ENCODE data around the gene KLF7. TPM values are rescaled to one million over a fixed set of nuclear protein-coding genes. Genes with fewer than 3 reads are reported as not detected.

Gene KLF7
- total RNA-seq, 2 experiments from 2014 or later = 24.1 to 29.5 TPM

DNA sequence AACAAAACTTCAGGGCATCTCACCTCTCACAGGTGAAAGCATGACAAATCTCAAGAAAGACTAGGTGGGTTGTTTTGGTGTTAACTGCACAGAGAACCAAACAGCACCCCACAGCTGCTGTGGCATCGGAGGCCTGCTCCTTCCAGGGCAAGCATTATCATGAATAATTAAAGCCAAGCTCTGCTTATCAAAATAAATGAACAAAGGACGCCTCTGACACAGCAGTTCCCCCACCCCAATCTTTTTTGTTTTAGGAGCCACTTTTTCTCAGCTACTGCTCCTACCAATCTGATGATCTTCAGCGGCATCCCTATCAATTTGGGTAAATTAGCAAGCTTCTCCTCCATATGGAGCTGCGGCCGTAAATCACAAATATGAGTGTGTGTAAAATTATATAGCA, 58.6 kb downstream of the KLF7 start:
- ChIA-PET POLR2A (interaction anchor here (0.6 kb wide), 1 partner anchor 9 kb away, joined by 3 read pairs; no protein-coding TSS in a partner anchor), CTCF (no interaction called here)
- H3K27ac Mint-ChIP-seq = no peak overlapping the region
- H3K9me3 Mint-ChIP-seq = no peaks in the 10 kb centered on the region
- no peak for DNase-seq
- intact Hi-C loops (cut with micrococcal nuclease) = no loop called here
- H3K4me1 Mint-ChIP-seq (ENCODE audit: low read depth) = peaks cover 22% of the 10 kb centered on the region
- H3K4me3 Mint-ChIP-seq = no peak overlapping the region
- peaks cover 18% of the 10 kb centered on the region for H3K36me3 Mint-ChIP-seq
- no peaks in the 10 kb centered on the region for H3K27me3 Mint-ChIP-seq

DNA sequence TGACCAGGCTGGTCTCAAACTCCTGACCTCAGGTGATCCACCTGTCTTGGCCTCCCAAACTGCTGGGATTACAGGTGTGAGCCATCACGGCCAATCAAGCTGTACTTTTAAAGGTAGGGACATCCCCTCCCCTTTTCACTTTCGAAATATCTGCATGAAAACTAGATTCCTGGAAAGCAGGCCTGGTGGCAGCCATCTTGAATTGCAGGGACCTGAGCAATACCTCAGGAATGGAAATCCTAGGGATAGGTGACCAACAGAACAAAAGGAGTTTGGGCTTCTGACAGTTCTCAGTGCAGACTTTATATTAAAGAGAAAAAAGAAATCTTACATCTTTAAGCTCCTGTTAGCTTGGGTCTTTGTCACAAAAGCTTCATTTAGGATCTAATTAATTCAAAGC, 62.6 kb downstream of the KLF7 start:
- peaks cover 21% of the 10 kb centered on the region for H3K4me1 Mint-ChIP-seq (ENCODE audit: low read depth)
- H3K4me3 Mint-ChIP-seq = no peak overlapping the region
- H3K36me3 Mint-ChIP-seq = peaks cover 17% of the 10 kb centered on the region
- ChIA-PET CTCF (interaction anchor here (0.7 kb wide), 1 partner anchor 113 kb away, joined by 3 read pairs; no protein-coding TSS in a partner anchor), POLR2A (interaction anchor here (1.1 kb wide), 1 partner anchor 64 kb away, joined by 3 read pairs; no protein-coding TSS in a partner anchor)
- H3K9me3 Mint-ChIP-seq = no peaks in the 10 kb centered on the region
- H3K27ac Mint-ChIP-seq = no peak overlapping the region
- no peaks in the 10 kb centered on the region for H3K27me3 Mint-ChIP-seq
- no peak for DNase-seq
- intact Hi-C loops (cut with micrococcal nuclease) = no loop called here

DNA sequence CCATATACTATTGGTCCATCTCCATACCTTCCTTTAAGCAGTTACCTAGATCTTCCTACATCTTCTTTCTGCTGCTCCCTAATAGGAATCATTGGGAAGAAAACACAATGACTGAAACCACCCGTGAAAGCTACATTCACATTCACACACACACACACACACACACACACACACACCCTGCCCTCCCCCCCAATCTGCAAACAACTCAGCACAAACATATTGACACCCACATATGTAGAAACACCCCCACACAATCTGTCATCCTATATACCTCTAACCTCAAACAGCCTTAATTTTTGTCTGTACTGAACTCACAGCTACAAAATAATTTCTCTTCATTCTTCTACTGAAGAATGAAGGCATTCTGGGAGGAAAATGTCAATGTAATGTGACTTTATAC, 63.8 kb downstream of the KLF7 start:
- intact Hi-C loops (cut with micrococcal nuclease) = no loop called here
- CTCF ChIA-PET = no interaction called here

DNA sequence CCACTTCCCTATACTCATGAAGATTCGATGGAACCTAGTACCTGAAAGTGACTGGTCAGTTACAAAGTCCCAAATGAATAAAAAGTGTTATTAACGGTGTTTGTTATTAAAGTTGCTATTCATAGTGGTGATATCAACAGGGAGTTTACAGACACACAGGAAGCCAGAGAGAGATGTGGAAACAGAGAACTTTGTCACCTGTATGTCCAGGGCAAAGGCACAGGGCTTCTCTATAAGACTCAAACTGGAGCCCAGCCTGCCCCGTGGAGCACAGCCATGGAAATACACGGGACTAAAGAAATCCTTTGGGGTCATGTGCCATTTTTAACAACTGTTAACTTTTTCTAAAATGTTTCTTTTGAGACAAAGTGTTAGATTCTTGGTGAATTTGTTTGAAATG, 68.5 kb downstream of the KLF7 start:
- H3K4me1 Mint-ChIP-seq (ENCODE audit: low read depth) = peaks cover 17% of the 10 kb centered on the region
- no peaks in the 10 kb centered on the region for H3K9me3 Mint-ChIP-seq
- no peak overlapping the region for H3K27ac Mint-ChIP-seq
- peaks cover 8% of the 10 kb centered on the region for H3K36me3 Mint-ChIP-seq
- DNase-seq = no peak
- ChIA-PET CTCF (no interaction called here), POLR2A (no interaction called here)
- intact Hi-C loops (cut with micrococcal nuclease) = no loop called here
- H3K4me3 Mint-ChIP-seq = no peak overlapping the region
- no peaks in the 10 kb centered on the region for H3K27me3 Mint-ChIP-seq

More for the DNA sequence above, 63.8 kb downstream of the KLF7 start:
- POLR2A ChIA-PET = interaction anchor here (1.1 kb wide), 1 partner anchor 65 kb away, joined by 3 read pairs; no protein-coding TSS in a partner anchor
- Mint-ChIP-seq H3K27ac (no peak overlapping the region), H3K9me3 (no peaks in the 10 kb centered on the region), H3K36me3 (peaks cover 11% of the 10 kb centered on the region), H3K27me3 (no peaks in the 10 kb centered on the region), H3K4me1 (ENCODE audit: low read depth) (peaks cover 23% of the 10 kb centered on the region), H3K4me3 (no peak overlapping the region)
- DNase-seq = no peak

DNA sequence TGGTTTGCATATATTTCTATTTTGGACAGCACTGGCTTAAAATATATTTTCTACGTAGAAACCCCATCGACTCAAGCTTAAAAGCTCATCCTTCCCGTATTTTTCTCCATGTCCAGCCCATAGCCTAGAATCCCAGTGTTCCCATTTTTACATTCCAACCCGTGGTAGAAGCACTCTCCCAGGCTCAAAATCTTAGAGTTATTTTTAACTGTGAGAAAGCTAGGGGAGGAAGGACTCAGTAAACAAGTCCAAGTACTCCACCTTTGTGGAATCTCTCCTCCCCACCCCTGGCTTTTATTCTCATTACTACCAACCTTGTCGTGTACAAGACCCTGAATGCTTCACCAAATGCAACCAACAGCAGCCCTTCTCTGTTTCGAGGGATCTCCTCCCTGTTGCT, 69.8 kb downstream of the KLF7 start:
- no peak overlapping the region for H3K27ac Mint-ChIP-seq
- intact Hi-C loops (cut with micrococcal nuclease) = no loop called here
- peaks cover 23% of the 10 kb centered on the region for H3K4me1 Mint-ChIP-seq (ENCODE audit: low read depth)
- H3K9me3 Mint-ChIP-seq = peaks cover 3% of the 10 kb centered on the region
- peaks cover 10% of the 10 kb centered on the region for H3K36me3 Mint-ChIP-seq
- H3K4me3 Mint-ChIP-seq = no peak overlapping the region
- POLR2A ChIA-PET = no interaction called here
- no peak for DNase-seq
- CTCF ChIA-PET = no interaction called here
- no peaks in the 10 kb centered on the region for H3K27me3 Mint-ChIP-seq

DNA sequence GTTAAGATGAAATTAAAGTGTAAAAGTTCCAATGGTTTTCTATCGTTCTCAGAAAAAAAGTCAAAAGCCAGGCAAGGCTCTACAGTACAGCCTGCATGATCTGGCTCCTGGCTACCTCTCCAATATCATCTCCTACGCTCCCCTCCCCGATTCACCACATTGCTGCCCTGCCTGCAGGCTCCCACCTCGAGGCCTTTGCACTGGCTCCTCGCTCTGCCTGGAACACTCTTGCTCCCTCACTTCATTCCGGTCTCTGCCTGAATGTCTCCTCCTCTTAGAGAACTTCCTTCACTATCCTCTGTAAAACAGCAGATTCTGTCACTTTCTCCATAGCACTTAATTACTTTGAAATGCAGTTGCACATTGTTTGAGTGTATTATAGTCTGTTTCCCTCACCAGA, 72.5 kb downstream of the KLF7 start:
- CTCF ChIA-PET = no interaction called here
- Mint-ChIP-seq H3K27me3 (no peaks in the 10 kb centered on the region), H3K4me3 (no peak overlapping the region), H3K9me3 (peaks cover 3% of the 10 kb centered on the region), H3K4me1 (ENCODE audit: low read depth) (peaks cover 35% of the 10 kb centered on the region), H3K36me3 (peaks cover 7% of the 10 kb centered on the region), H3K27ac (no peak overlapping the region)
- intact Hi-C loops (cut with micrococcal nuclease) = no loop called here
- DNase-seq = no peak
- POLR2A ChIA-PET = no interaction called here

DNA sequence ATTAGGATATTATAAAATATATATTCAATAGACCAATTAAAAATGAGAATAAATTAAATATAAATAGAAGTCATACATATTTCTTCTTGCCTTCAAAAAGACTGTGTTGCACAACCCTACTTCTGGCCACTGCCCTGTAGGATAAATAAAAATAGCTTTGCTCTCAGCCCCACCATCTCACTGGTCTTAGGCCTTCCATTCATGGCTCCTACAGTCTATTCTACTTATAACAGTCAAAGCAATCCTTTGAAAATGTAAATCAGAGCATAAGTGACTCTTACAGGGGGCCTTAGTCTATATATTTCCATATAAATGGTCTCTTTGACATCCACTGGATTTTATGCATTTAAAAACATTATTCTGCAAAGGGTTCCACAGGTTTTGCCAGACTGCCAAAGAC, 72.9 kb downstream of the KLF7 start:
- Mint-ChIP-seq H3K36me3 (peaks cover 7% of the 10 kb centered on the region), H3K4me1 (ENCODE audit: low read depth) (peaks cover 35% of the 10 kb centered on the region), H3K27me3 (no peaks in the 10 kb centered on the region), H3K27ac (no peak overlapping the region), H3K4me3 (no peak overlapping the region), H3K9me3 (peaks cover 3% of the 10 kb centered on the region)
- intact Hi-C loops (cut with micrococcal nuclease) = no loop called here
- ChIA-PET CTCF (no interaction called here), POLR2A (no interaction called here)
- DNase-seq = no peak

DNA sequence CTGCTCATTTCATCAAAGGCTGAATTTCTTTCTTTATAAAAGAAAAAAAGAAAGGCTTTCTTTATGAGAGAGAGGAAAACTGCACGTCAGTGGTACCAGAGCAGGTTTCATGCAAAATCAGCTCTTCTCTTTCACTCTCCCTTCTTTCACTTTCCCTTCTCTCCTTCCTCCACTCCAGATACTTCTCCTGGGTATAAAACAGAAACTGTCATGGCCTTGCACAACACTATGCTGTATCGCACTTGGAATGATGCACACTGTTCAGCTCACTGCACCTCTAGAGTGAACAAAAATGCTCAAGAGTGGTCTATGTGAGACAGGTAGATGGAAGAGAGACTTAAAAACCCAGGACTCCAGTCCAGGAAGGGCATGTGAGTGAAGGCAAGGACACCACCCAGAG, 73.8 kb downstream of the KLF7 start:
- ChIA-PET POLR2A (no interaction called here), CTCF (interaction anchor here (0.7 to 0.8 kb wide), 2 partner anchors 17 to 51 kb away, joined by 3 to 4 read pairs; no protein-coding TSS in a partner anchor)
- Mint-ChIP-seq H3K4me3 (no peak overlapping the region), H3K36me3 (peaks cover 7% of the 10 kb centered on the region), H3K27me3 (no peaks in the 10 kb centered on the region), H3K4me1 (ENCODE audit: low read depth) (peaks cover 33% of the 10 kb centered on the region), H3K27ac (no peak overlapping the region), H3K9me3 (peaks cover 3% of the 10 kb centered on the region)
- intact Hi-C loops (cut with micrococcal nuclease) = no loop called here
- DNase-seq = no peak

DNA sequence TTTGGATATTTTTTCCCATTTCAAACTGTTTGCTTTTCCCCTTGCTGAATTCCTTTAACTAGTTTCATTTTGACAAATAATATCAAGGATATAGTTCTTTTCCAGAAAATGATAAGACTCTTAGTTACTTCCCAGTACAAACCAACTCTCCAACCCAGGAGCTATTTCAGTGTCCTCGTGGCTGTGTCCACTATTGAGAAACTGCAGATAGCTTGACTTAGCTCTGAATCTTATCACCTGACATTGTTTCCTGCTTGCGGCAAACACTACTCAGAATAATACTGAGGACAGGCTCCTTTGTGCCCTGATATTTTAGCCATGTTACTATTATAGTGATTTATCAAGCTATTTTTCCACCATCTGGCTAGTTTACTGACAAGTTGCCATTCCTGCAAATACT, 74.6 kb downstream of the KLF7 start:
- POLR2A ChIA-PET = no interaction called here
- H3K36me3 Mint-ChIP-seq = peaks cover 11% of the 10 kb centered on the region
- H3K4me1 Mint-ChIP-seq (ENCODE audit: low read depth) = peaks cover 33% of the 10 kb centered on the region
- H3K27ac Mint-ChIP-seq = no peak overlapping the region
- no peak for DNase-seq
- peaks cover 3% of the 10 kb centered on the region for H3K9me3 Mint-ChIP-seq
- CTCF ChIA-PET = interaction anchor here (0.8 kb wide), 1 partner anchor 52 kb away, joined by 4 read pairs; no protein-coding TSS in a partner anchor
- intact Hi-C loops (cut with micrococcal nuclease) = no loop called here
- no peak overlapping the region for H3K4me3 Mint-ChIP-seq
- no peaks in the 10 kb centered on the region for H3K27me3 Mint-ChIP-seq

DNA sequence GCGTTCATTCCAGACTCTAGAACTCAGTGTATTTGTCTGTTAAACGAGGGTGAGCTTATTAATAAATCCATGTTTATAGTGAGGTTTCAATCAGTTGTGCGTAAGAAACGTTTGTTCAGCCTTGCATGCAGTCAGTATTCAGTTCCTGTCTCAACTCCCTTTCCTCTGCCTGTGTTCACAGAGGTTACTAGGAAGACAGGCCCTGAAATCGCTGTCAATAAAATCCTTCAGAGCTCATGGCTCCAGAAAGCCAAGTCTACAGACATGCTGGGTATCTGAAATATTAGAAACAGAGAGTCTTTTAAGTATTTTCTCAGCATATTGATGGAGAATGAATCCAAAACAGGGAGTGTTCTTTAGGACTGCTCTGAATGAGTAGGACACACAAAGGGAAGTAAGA, 75.4 kb downstream of the KLF7 start:
- CTCF ChIA-PET = no interaction called here
- peaks cover 3% of the 10 kb centered on the region for H3K9me3 Mint-ChIP-seq

DNA sequence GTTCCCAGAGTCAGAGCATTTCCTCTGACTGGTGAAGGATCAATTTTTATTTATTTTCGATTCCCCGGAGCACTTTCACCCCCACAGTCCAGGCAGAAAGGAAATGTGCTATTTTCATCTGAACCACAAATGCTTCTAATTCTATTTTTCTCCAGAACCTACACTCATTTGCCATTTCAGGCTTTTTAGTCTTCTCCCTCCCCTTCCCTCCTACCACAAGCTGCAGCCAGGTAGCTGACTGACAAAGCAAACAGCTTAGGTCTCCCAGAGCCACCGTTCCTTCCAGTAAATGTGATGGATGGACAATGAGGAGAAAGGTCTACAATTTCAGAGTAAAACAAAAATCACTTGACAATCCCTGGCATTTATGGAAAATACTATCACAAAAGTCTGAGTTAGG, 76.9 kb downstream of the KLF7 start:
- H3K4me3 Mint-ChIP-seq = no peak overlapping the region
- CTCF ChIA-PET = no interaction called here
- no peak overlapping the region for H3K27ac Mint-ChIP-seq
- peaks cover 32% of the 10 kb centered on the region for H3K4me1 Mint-ChIP-seq (ENCODE audit: low read depth)
- POLR2A ChIA-PET = no interaction called here
- DNase-seq = no peak
- H3K36me3 Mint-ChIP-seq = peaks cover 17% of the 10 kb centered on the region
- peaks cover 3% of the 10 kb centered on the region for H3K9me3 Mint-ChIP-seq
- no peaks in the 10 kb centered on the region for H3K27me3 Mint-ChIP-seq
- intact Hi-C loops (cut with micrococcal nuclease) = no loop called here

More for the DNA sequence above, 75.4 kb downstream of the KLF7 start:
- H3K27ac Mint-ChIP-seq = no peak overlapping the region
- peaks cover 32% of the 10 kb centered on the region for H3K4me1 Mint-ChIP-seq (ENCODE audit: low read depth)
- peaks cover 14% of the 10 kb centered on the region for H3K36me3 Mint-ChIP-seq
- H3K4me3 Mint-ChIP-seq = no peak overlapping the region
- POLR2A ChIA-PET = no interaction called here
- DNase-seq = no peak
- H3K27me3 Mint-ChIP-seq = no peaks in the 10 kb centered on the region
- intact Hi-C loops (cut with micrococcal nuclease) = no loop called here

DNA sequence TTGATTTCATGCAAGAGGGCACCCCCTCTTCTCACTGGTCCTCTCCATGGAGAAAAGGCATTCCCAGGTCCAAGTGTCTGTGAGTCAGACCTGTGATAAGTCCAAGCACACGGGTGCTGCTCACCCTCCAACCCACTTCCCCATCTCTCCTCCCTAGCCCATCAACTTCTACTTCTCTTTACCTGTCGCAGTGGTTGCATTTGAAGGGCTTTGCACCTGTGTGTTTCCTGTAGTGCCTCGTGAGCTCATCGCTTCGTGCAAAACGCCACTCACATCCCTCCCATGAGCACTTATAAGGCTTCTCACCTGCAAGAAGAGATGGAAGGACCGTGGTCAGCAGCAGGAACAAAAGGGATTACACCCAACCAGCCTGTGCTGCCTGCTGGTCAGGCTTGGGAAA, 77.5 kb downstream of the KLF7 start:
- H3K9me3 Mint-ChIP-seq = peaks cover 3% of the 10 kb centered on the region
- ChIA-PET CTCF (no interaction called here), POLR2A (no interaction called here)
- H3K27me3 Mint-ChIP-seq = no peaks in the 10 kb centered on the region
- peaks cover 16% of the 10 kb centered on the region for H3K36me3 Mint-ChIP-seq
- H3K4me1 Mint-ChIP-seq (ENCODE audit: low read depth) = peaks cover 33% of the 10 kb centered on the region
- no peak overlapping the region for H3K4me3 Mint-ChIP-seq
- DNase-seq = no peak
- intact Hi-C loops (cut with micrococcal nuclease) = no loop called here
- H3K27ac Mint-ChIP-seq = no peak overlapping the region

DNA sequence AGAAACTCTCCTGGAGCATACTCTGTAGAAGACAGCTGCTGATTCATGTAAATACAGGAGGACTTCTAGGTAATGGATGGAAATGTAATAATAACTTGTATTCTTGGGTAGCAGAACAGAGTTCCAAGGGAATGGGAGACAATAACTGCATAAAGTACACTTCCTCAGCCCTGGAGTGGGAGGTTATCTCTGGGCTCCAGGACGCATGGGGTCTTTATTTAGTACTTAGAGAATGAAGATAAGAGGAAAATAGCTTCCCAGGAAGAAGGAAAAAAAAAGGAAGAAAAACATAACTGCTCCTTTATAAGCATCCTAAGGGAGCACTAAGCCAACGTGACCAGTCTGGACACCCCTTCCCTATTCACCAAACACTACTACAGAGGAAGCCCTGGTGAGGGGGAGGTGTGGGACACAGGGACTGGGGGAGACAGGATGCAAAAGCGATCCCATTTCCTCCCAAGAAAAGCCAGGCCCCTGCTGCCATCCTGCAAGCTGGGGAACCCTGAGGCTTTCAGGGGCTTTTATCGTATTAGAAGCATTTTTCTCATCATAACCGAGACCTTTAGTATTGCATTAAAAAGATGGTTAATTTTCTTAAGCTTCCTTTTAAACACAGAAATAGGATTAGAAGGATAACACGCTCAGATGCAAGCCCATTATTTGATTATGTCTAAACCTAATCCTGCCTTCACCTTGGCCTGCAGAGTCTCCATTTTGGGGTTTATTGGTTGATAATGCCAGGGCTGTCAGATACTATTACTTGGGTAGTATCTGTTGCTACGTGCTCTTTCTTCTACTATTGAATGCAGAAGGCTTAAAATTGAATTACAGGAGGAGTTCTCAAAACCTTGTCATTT, 78.5 kb downstream of the KLF7 start:
- POLR2A ChIA-PET = no interaction called here
- H3K36me3 Mint-ChIP-seq = peaks cover 17% of the 10 kb centered on the region
- intact Hi-C loops (cut with micrococcal nuclease) = no loop called here
- H3K4me3 Mint-ChIP-seq = no peak overlapping the region
- CTCF ChIA-PET = no interaction called here
- no peak for DNase-seq
- H3K27me3 Mint-ChIP-seq = no peaks in the 10 kb centered on the region
- H3K27ac Mint-ChIP-seq = no peak overlapping the region
- peaks cover 32% of the 10 kb centered on the region for H3K4me1 Mint-ChIP-seq (ENCODE audit: low read depth)
- peaks cover 3% of the 10 kb centered on the region for H3K9me3 Mint-ChIP-seq

All from activated CD4-positive, alpha-beta memory T cell treated with anti-CD3 and anti-CD28 coated beads for 36 hours (primary cell).